GM19467 (cell line): ENCODE measurements around the gene KCNG1.
"Not testable (repeated sequence)": the region's sequence is repeated elsewhere in the genome, so short reads cannot be mapped to it uniquely, and the experiment has no call there.

Experiments used
- ATAC-seq: cut with Tn5 transposase; IDR thresholded peaks from one replicate; pipeline ENCODE4 v1.9.1; 2021; ENCODE audit warnings: mild to moderate bottlenecking, moderate library complexity; ENCODE audit not compliant: unreplicated experiment

KCNG1 gene, protein sequence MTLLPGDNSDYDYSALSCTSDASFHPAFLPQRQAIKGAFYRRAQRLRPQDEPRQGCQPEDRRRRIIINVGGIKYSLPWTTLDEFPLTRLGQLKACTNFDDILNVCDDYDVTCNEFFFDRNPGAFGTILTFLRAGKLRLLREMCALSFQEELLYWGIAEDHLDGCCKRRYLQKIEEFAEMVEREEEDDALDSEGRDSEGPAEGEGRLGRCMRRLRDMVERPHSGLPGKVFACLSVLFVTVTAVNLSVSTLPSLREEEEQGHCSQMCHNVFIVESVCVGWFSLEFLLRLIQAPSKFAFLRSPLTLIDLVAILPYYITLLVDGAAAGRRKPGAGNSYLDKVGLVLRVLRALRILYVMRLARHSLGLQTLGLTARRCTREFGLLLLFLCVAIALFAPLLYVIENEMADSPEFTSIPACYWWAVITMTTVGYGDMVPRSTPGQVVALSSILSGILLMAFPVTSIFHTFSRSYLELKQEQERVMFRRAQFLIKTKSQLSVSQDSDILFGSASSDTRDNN

GRCh38 chr20:51022803-51023616 is at the start of gene KCNG1:
KCNG1 (minus strand) TSS chr20:51023107; CDS start chr20:51010338, 12,769 bp downstream.
- ATAC-seq = no peak

- no peak for ATAC-seq
These were observed 47.7 kb upstream of the KCNG1 start for GRCh38 chr20:51070621-51071020.

GRCh38 chr20:51067792-51068191 is 44.9 kb upstream of the KCNG1 start:
- ATAC-seq = no peak

DNA sequence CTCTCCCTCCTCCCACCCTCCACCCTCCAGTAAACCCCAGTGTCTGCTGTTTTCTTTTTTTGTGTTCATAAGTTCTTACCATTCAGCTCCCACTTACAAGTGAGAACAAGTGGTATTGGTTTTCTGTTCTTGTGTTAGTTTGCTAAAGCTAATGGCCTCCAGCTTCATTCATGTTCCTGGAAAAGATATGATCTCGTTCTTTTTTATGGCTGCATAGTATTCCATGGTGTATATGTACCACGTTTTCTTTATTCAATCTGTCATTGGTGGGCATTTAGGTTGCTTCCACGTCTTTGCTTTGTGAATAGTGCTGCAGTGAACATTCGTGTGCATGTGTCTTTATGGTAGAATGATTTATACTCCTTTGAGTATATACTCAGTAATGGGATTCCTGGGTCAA is 42.7 kb upstream of the KCNG1 start:
- ATAC-seq = no peak

- no peak for ATAC-seq
These were observed 41.2 kb upstream of the KCNG1 start for GRCh38 chr20:51064137-51064536.

- ATAC-seq = no peak
These were observed 39.2 kb upstream of the KCNG1 start for GRCh38 chr20:51062065-51062464.

- no peak for ATAC-seq
These were observed 38.6 kb upstream of the KCNG1 start for GRCh38 chr20:51061418-51062045.

DNA sequence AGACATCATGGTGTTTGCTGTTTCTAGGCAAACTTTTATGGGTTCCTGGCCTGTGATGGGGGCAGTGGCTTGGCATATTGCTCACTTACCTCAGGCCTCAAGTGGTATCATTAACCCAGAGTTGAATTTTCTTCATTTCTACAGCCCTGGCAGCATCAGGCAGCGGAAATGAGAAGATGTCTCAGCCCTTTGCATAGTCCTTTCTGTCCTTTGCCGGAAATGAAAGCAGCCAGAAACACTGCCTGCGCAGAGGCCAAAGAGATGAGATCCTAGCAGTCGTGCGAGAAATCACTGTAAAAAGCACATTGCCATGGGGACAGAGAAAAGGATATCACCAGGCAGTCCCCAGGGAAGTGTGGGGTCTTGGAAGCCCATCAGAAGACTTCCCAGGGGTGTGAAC is 37.4 kb upstream of the KCNG1 start:
- no peak for ATAC-seq

GRCh38 chr20:51059862-51060261 is 37.0 kb upstream of the KCNG1 start:
- no peak for ATAC-seq

- no peak for ATAC-seq
These were observed 35.1 kb upstream of the KCNG1 start for GRCh38 chr20:51058017-51058416.

- no peak for ATAC-seq
These were observed 31.3 kb upstream of the KCNG1 start for GRCh38 chr20:51054233-51054632.

DNA sequence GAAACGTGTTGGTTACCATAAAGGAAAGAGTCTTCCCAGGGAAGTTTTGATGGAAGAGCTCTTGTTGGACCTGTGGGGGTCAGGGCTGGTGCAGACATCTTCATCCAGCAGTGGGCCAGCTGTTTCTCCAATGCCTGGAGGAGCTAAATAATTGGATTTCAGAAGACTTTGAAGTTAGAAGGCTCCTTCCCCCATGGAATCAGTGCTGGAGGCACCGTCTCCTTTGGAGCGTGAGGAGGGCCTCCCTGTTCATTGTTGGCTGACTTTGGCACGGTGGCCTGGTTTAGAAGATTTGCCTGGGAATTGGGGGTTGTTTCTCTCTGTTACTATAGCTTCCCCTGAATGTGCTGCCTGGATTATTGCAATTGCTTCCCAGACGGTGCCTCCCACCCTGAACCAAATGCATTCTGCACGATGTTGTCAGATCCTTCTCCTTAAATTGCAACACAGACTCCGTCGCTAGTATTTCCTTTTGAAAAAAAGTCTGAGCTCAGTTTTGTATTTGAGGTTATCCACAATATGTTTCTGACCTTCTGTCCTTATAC is 27.7 kb upstream of the KCNG1 start:
- ATAC-seq = no peak

DNA sequence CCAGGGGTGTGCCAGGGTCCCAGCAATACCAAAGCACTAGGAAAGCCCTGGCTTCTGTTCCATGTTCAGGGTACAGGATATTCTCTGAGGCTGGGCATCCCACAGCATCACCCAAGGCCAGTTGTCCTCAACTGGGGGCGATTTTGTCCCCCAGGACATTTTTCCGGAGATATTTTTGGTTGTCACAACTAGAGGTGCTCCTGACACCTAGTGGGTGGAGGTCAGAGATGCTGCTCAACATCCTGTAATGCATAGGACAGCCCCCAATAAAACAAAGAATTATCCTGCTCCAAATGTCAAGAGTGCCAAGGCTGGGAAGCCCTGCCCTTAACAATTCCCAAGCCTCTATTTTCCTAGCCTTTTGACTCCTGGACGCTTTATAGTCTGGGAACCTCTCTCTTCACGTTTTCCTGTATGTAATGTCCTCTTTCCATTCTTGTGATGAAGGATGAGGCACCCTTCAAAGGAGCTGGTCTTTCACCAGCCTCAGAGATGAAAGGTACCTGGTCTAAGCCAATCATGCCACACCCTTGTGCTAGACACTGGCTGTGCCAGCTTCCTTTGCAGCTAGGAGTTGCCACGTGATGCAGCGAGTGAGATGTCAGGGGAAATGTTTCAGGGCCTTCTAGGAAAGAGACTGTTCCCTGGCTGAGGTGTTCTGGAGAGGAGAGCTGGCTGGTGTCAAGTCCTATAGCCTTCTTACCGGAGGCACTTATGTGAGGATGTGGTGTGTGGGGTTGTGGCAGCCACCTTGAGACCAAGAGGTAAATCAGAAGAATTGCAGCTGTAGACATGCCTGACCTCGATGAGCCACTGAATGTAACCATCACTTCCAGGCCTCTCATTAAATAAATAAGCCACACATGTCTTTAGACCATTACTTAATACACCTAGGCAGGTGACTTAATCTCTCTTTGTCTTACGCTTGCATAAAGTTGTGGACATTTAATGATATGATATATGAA is 23.4 kb upstream of the KCNG1 start:
- no peak for ATAC-seq

GRCh38 chr20:51045492-51045891 is 22.6 kb upstream of the KCNG1 start:
- not testable (repeated sequence) for ATAC-seq

GRCh38 chr20:51044796-51045195 is 21.9 kb upstream of the KCNG1 start:
- no peak for ATAC-seq

- ATAC-seq = no peak
These were observed 20.9 kb upstream of the KCNG1 start for GRCh38 chr20:51043811-51044210.

DNA sequence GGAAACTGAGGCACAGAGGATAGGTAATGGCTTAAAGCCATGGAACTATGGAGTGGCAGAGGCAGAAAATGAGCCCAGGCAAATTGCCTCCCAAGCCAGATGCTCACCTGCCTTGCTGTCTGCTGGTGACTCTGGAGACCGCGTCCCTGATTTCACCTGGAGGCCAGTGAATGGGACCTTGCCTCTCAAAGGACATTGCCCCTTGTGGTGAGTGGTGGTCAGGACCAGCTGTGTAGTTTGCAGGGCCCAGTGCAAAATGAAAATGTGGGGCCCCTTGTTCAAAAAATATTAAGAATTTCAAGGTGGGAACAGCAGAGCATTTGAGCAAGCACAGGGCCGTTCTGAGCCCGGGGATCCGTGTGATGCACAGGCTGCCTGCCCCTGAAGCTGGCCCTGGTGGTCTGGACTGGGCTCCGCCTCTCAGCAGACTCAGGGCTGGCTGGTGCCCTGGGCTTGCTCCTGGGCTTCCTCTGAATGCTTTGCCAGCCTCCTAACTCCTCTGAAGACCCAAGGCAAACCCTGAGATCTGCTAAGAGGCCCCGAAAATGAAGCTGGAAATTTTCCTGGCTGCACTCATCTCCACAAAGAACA is 19.8 kb upstream of the KCNG1 start:
- no peak for ATAC-seq

GRCh38 chr20:51042064-51042463 is 19.2 kb upstream of the KCNG1 start:
- ATAC-seq = no peak

GRCh38 chr20:51037532-51038115 is 14.7 kb upstream of the KCNG1 start:
- no peak for ATAC-seq
